Natural killer cell treated with Interleukin-12 subunit alpha and Interleukin-12 subunit beta and Interleukin-15 and Interleukin-18, amount 100 ng/mL, for 72 hours (primary cell): Measurements from ENCODE around the gene ANKZF1. TPM values are rescaled to one million over a fixed set of nuclear protein-coding genes. Genes with fewer than 3 reads are reported as not detected.

ENCODE experiments used
- ATAC-seq, 2 donors: fragments of 150-1000 bp; cut with Tn5 transposase in 1 of 2; sonication (Bioruptor Pico), chemical (Tn5 transposase) in 1 of 2; 2 replicates each; pipeline ENCODE4 v1.10.0; 2021
- DNase-seq: peaks from one replicate; pipeline ENCODE4 v3.0.0; 2022; ENCODE audit warnings: low spot score
- H3K27ac Mint-ChIP-seq, 2 donors: 1 replicate in 1 of 2; 2 replicates in 1 of 2; pipeline ENCODE4 v1.8.0; 2022; ENCODE audit warnings: mixed read lengths in 2 of 2, mild to moderate bottlenecking in 1 of 2, moderate library complexity in 1 of 2
- H3K27me3 Mint-ChIP-seq, 2 donors: 1 replicate in 1 of 2; 2 replicates in 1 of 2; pipeline ENCODE4 v1.8.0; 2022; ENCODE audit warnings: mixed read lengths in 2 of 2
- H3K36me3 Mint-ChIP-seq: one replicate; pipeline ENCODE4 v1.8.0; 2022; ENCODE audit warnings: mixed read lengths
- H3K4me1 Mint-ChIP-seq, 2 donors: 1 replicate in 1 of 2; 2 replicates in 1 of 2; pipeline ENCODE4 v1.8.0; 2022; ENCODE audit warnings: low read depth in 2 of 2, mixed read lengths in 2 of 2, mild to moderate bottlenecking in 1 of 2
- H3K4me3 Mint-ChIP-seq: one replicate; pipeline ENCODE4 v1.8.0; 2022; ENCODE audit warnings: mixed read lengths
- H3K9me3 Mint-ChIP-seq: 2 replicates; pipeline ENCODE4 v1.8.0; 2022; ENCODE audit warnings: mixed read lengths
- total RNA-seq, 2 donors: library from RNA; stranded (reverse); gene quantifications; one replicate each; pipeline ENCODE4 v1.2.3, GENCODE V29; 2022

Gene ANKZF1
- total RNA-seq, 2 donors from 2014 or later: 82.5 to 87.6 TPM

DNA sequence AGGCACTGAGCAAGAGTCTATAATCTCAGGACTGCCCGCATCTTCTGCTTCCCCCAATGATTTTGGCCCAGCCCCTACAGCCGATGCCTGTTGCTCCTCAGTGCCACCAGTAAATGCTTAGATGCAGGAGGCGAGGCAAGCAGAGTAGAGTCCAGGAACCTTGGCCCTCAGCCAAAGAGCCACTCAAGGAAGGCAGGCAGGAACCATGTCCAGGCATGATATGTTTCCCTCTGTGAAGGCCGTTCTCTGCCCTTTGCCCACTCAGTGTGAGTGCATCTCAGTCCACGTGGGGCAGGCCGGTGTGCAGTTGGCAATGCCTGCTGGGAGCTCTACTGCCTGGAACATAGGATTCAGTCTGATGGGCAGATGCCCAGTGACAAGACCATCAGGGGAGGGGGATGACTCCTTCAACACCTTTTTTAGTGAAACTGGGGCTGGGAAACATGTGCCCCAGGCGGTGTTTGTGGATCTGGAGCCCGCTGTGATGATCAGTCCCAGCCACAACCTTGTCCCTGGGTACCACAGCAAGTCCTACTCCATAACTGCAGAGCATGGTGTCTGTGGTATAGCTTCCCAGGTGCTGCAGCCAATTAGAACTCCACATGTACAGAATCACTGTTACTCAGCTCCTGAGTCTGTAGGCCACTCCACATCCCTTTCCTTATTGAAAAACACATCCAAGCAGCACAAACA, 39.9 kb downstream of the ANKZF1 start:
- H3K27ac Mint-ChIP-seq: no peak overlapping the region

DNA sequence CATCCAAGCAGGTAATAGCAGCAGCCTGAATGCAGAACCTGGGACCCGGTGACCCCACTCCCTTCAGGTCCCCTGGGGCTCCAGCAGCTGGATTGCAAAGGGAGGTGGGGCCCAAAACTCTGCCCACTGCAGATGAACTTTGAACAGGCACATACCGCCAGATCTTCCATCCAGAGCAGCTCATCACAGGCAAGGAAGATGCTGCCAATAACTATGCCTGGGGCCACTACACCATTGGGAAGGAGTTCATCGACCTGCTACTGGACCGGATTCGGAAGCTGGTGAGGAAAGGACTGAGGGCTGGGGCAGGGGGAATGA, 40.4 kb downstream of the ANKZF1 start:
- no peak for DNase-seq
- Mint-ChIP-seq H3K4me3 (no peak overlapping the region), H3K9me3 (no peaks in the 10 kb centered on the region), H3K4me1 (no peaks in the 10 kb centered on the region), H3K27me3 (no peaks in the 10 kb centered on the region), H3K27ac (no peak overlapping the region), H3K36me3 (no peaks in the 10 kb centered on the region)
- ATAC-seq: no peak

More for the DNA sequence above, 39.9 kb downstream of the ANKZF1 start:
- Mint-ChIP-seq H3K36me3 (no peaks in the 10 kb centered on the region), H3K9me3 (no peaks in the 10 kb centered on the region), H3K4me3 (no peak overlapping the region), H3K27me3 (no peaks in the 10 kb centered on the region), H3K4me1 (no peaks in the 10 kb centered on the region)
- no peak for DNase-seq
- no peak for ATAC-seq

DNA sequence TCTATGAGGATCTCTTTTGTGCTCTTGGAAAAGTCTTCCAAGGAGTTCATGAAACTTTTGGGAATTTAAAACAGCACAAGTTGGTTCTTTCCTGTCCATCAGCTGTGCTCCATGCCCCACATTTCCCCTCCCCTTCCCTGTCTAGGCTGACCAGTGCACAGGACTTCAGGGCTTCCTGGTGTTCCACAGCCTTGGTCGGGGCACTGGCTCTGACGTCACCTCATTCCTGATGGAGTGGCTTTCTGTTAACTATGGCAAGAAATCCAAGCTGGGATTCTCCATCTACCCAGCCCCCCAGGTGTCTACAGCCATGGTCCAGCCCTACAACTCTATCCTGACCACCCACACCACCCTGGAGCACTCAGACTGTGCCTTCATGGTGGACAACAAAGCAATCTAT, 41.4 kb downstream of the ANKZF1 start:
- Mint-ChIP-seq H3K4me3 (no peak overlapping the region), H3K4me1 (no peaks in the 10 kb centered on the region), H3K9me3 (no peaks in the 10 kb centered on the region), H3K36me3 (no peaks in the 10 kb centered on the region), H3K27me3 (no peaks in the 10 kb centered on the region), H3K27ac (no peak overlapping the region)
- ATAC-seq (no peak), DNase-seq (no peak)

- no peaks in the 10 kb centered on the region for H3K36me3 Mint-ChIP-seq
- no peak for ATAC-seq
- peaks cover 2 to 4% of the 10 kb centered on the region in 2 donors for H3K4me1 Mint-ChIP-seq
- no peak overlapping the region for H3K4me3 Mint-ChIP-seq
- no peaks in the 10 kb centered on the region for H3K9me3 Mint-ChIP-seq
- DNase-seq: no peak
- no peaks in the 10 kb centered on the region for H3K27me3 Mint-ChIP-seq
- H3K27ac Mint-ChIP-seq: no peak overlapping the region
These were observed 42.8 kb downstream of the ANKZF1 start for GRCh38 chr2:219272356-219272755.

DNA sequence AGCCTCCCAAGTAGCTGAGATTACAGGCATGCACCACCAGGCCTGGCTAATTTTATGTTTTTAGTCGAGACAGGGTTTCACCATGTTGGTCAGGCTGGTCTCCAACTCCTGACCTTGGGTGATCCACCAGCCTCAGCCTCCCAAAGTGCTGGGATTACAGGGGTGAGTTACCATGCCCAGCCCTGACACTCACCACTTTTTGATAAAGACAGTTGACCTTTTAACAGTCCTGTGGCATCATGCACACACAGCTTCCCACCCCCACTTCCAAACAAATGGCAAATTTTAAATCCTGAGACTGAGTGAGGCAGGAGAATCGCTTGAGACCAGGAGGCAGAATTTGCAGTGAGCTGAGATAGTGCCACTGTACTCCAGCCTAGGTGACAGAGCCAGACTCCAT, 43.4 kb downstream of the ANKZF1 start:
- H3K27me3 Mint-ChIP-seq: no peaks in the 10 kb centered on the region
- DNase-seq: no peak
- H3K9me3 Mint-ChIP-seq: no peaks in the 10 kb centered on the region
- H3K4me1 Mint-ChIP-seq: peaks cover 9 to 10% of the 10 kb centered on the region in 2 donors
- no peak overlapping the region for H3K4me3 Mint-ChIP-seq
- no peak for ATAC-seq
- no peak overlapping the region for H3K27ac Mint-ChIP-seq
- H3K36me3 Mint-ChIP-seq: no peaks in the 10 kb centered on the region

GRCh38 chr2:219273937-219274336, 44.3 kb downstream of the ANKZF1 start:
- no peaks in the 10 kb centered on the region for H3K9me3 Mint-ChIP-seq
- H3K4me3 Mint-ChIP-seq: no peak overlapping the region
- no peak overlapping the region for H3K27ac Mint-ChIP-seq
- DNase-seq: no peak
- no peak for ATAC-seq
- no peaks in the 10 kb centered on the region for H3K36me3 Mint-ChIP-seq
- H3K27me3 Mint-ChIP-seq: no peaks in the 10 kb centered on the region
- peaks cover 18 to 20% of the 10 kb centered on the region in 2 donors for H3K4me1 Mint-ChIP-seq

- no peaks in the 10 kb centered on the region for H3K36me3 Mint-ChIP-seq
- H3K9me3 Mint-ChIP-seq: no peaks in the 10 kb centered on the region
- H3K4me1 Mint-ChIP-seq: peaks cover 19 to 20% of the 10 kb centered on the region in 2 donors
- no peak overlapping the region for H3K27ac Mint-ChIP-seq
- no peak overlapping the region for H3K4me3 Mint-ChIP-seq
- DNase-seq (no peak), ATAC-seq (no peak)
- no peaks in the 10 kb centered on the region for H3K27me3 Mint-ChIP-seq
These were observed 44.8 kb downstream of the ANKZF1 start for GRCh38 chr2:219274361-219274921.

- peaks cover 33 to 35% of the 10 kb centered on the region in 2 donors for H3K4me1 Mint-ChIP-seq
- H3K27me3 Mint-ChIP-seq: no peaks in the 10 kb centered on the region
- H3K27ac Mint-ChIP-seq: peak overlapping the region; percentile 92 to 93
- no peak for DNase-seq
- H3K36me3 Mint-ChIP-seq: peaks cover 3% of the 10 kb centered on the region
- H3K9me3 Mint-ChIP-seq: no peaks in the 10 kb centered on the region
- peak overlapping the region; percentile 91 for H3K4me3 Mint-ChIP-seq
- ATAC-seq: no peak
These were observed 48.4 kb downstream of the ANKZF1 start for GRCh38 chr2:219277703-219278654.

DNA sequence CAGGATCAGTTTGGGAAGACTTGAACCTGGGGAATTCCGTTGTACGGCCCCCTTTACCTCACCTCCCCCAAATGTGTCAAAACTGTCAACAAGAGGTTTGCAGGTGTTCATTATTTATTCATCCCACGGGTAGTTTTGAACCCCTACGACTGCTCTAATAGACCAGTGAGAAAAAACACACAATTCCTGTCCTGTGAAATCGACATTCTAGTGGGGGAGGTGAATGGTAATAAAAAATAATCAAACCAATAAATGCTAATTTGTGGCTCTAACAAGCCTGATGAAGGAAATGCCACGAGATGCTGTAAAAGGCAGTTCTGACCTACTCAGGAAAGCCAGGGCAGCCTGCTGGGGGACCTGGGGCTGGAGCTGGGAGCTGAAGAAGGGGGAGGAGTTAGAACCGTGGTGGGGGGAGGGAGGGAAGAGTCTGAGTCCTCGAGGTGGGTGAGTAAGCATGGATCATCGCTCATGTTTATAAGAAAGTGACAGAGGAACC, 49.1 kb downstream of the ANKZF1 start:
- H3K4me1 Mint-ChIP-seq: peaks cover 37% of the 10 kb centered on the region in 2 donors
- ATAC-seq (no peak), DNase-seq (no peak)
- H3K36me3 Mint-ChIP-seq: peaks cover 6% of the 10 kb centered on the region
- H3K4me3 Mint-ChIP-seq: peak overlapping the region; percentile 91
- no peaks in the 10 kb centered on the region for H3K9me3 Mint-ChIP-seq
- H3K27ac Mint-ChIP-seq: peak overlapping the region; percentile 92 to 93
- no peaks in the 10 kb centered on the region for H3K27me3 Mint-ChIP-seq

DNA sequence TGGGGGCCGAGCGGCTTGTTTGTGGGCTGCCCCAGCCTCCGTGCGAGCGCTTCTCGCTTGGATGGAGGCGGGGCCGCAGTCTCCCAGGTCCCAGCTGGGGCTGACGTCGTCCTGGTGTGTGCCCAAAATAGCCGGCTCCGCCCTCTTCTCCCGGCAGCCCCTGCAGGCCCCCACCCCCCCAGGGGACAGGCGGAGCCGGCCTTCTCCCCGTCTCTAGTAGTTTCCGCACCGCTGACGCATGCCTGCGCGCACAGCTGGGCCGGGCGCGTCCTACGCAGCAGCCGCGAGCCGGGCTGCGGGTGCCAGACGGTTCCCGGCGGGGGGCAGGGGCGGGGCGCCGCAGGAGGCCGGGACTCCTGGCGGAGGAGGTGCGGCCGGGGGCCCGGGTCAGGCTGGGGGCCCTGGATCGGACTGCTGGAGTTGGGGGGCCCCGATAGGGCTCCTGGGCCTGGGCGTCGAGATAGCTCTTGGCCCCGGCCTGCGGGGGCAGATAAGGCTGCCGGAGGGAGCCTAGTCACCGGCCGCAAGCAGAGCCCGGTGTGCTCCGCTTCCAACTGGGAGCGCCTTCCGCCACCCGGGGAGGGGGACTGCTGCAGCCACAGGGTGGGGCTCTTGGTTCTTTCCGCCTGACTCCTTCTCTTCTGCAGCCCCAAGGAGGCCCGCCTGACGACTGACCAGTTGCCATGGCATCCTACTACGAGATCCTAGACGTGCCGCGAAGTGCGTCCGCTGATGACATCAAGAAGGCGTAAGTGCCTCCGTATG, 49.7 kb downstream of the ANKZF1 start, which contains the start of gene DNAJB2:
Gene DNAJB2 (plus strand): TSS at position 216 of the 765 bp plus-strand sequence. CDS start 468 bp downstream, at position 684.
- H3K27ac Mint-ChIP-seq: peak within 1 kb of the TSS; percentile 92 to 93
- ATAC-seq (peak; percentile 97), DNase-seq (peak; percentile 99)
- no peaks in the 10 kb centered on the region for H3K27me3 Mint-ChIP-seq
- H3K4me1 Mint-ChIP-seq: peaks cover 37% of the 10 kb centered on the region in 2 donors
- H3K4me3 Mint-ChIP-seq: peak within 1 kb of the TSS; percentile 91
- peaks cover 6% of the 10 kb centered on the region for H3K36me3 Mint-ChIP-seq
- no peaks in the 10 kb centered on the region for H3K9me3 Mint-ChIP-seq

DNA sequence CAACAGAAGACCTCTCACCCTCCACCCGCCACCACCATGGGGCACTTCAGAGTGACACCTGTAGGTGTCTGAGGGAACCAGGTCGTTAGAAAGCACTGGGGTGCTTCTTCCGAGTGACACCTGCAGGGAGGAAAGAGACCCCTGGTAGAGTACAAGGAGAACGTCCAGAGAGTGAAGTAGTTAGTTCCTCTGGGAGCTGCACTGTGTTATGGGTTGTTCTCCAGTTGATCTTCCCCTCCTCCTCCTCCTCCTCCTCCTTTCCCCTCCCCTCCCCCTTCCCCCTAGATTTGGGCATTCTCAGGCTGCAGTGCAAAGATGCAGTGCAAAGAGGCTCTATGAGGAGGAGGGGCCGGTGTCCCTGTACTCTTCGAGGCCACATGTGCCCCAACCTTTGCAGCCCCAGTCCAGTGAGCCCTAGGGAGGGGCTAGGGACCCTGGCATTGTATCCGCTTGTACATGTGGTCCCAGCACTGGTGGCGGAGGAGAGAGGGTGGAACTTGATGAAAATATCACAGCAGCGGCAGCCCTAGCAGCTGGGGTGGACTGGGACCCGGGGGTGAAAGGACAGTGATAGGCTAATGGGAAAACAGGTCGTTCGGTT, 50.4 kb downstream of the ANKZF1 start:
- Mint-ChIP-seq H3K9me3 (no peaks in the 10 kb centered on the region), H3K4me1 (peaks cover 37% of the 10 kb centered on the region in 2 donors), H3K36me3 (peaks cover 6% of the 10 kb centered on the region), H3K27ac (peak overlapping the region; percentile 92 to 93), H3K4me3 (peak overlapping the region; percentile 91), H3K27me3 (no peaks in the 10 kb centered on the region)
- DNase-seq (no peak), ATAC-seq (no peak)

DNA sequence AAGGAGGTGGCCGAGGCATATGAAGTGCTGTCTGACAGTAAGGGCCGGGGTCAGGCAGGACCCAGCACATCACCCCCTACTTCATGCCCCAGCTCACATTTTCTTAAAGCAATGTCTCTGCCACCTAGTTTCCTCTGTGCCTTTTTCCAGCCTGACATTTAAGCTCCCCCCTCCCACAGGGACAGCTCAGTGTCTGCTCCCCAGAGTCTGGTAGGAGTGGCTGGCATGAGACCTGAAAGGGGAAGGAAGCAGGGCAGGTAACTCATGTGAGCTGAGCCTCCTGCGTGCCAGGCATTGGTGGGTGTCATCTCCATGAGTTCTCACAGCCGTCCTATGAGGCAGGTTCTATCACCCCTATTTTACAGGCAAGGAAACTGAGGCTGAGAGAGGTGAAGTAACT, 51.0 kb downstream of the ANKZF1 start:
- peak overlapping the region; percentile 33 to 92 for H3K27ac Mint-ChIP-seq
- DNase-seq (no peak), ATAC-seq (no peak)
- H3K4me1 Mint-ChIP-seq: peaks cover 37% of the 10 kb centered on the region in 2 donors
- H3K36me3 Mint-ChIP-seq: peaks cover 6% of the 10 kb centered on the region
- H3K27me3 Mint-ChIP-seq: no peaks in the 10 kb centered on the region
- H3K4me3 Mint-ChIP-seq: peak overlapping the region; percentile 91
- no peaks in the 10 kb centered on the region for H3K9me3 Mint-ChIP-seq

GRCh38 chr2:219281588-219281987, 52.0 kb downstream of the ANKZF1 start:
- no peak for DNase-seq
- peaks cover 37% of the 10 kb centered on the region in 2 donors for H3K4me1 Mint-ChIP-seq
- H3K36me3 Mint-ChIP-seq: peaks cover 6% of the 10 kb centered on the region
- ATAC-seq: no peak
- H3K9me3 Mint-ChIP-seq: no peaks in the 10 kb centered on the region
- peak overlapping the region in 1 of 2 donors; percentile 33 for H3K27ac Mint-ChIP-seq
- H3K27me3 Mint-ChIP-seq: no peaks in the 10 kb centered on the region
- no peak overlapping the region for H3K4me3 Mint-ChIP-seq
